ENCODE results near the gene CXCL8. TPM values are rescaled to one million over a fixed set of nuclear protein-coding genes. Genes with fewer than 3 reads are reported as not detected.
"Not testable (repeated sequence)": the region's sequence is repeated elsewhere in the genome, so short reads cannot be mapped to it uniquely, and the experiment has no call there.

CXCL8 gene
- polyA plus RNA-seq (ENCODE audit: insufficient read length in 4 of 4), result 1 to 10 TPM in 1 of 4 donors, under 1 TPM in 3; 0.30 to 1.1 (median 0.60) TPM

DNA sequence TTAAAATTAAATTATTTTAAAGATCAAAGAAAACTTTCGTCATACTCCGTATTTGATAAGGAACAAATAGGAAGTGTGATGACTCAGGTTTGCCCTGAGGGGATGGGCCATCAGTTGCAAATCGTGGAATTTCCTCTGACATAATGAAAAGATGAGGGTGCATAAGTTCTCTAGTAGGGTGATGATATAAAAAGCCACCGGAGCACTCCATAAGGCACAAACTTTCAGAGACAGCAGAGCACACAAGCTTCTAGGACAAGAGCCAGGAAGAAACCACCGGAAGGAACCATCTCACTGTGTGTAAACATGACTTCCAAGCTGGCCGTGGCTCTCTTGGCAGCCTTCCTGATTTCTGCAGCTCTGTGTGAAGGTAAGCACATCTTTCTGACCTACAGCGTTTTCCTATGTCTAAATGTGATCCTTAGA, at the start of gene CXCL8:
TSS of gene CXCL8 (plus strand) at position 217 of the 426 bp plus-strand sequence. CDS start at position 307, 90 bp downstream.
- no peak for DNase-seq (ENCODE audit: low read depth in 4 of 4, low spot score in 3 of 4)

DNA sequence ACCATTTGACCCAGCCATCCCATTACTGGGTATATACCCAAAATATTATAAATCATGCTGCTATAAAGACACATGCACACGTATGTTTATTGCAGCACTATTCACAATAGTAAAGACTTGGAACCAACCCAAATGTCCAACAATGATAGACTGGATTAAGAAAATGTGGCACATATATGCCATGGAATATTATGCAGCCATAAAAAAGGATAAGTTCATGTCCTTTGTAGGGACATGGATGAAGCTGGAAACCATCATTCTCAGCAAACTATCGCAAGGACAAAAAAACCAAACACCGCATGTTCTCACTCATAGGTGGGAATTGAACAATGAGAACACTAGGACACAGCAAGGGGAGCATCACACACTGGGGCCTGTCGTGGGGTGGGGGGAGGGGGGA, 49.2 kb upstream of the CXCL8 start:
- not testable (repeated sequence) for DNase-seq (ENCODE audit: low read depth in 4 of 4, low spot score in 3 of 4)

DNA sequence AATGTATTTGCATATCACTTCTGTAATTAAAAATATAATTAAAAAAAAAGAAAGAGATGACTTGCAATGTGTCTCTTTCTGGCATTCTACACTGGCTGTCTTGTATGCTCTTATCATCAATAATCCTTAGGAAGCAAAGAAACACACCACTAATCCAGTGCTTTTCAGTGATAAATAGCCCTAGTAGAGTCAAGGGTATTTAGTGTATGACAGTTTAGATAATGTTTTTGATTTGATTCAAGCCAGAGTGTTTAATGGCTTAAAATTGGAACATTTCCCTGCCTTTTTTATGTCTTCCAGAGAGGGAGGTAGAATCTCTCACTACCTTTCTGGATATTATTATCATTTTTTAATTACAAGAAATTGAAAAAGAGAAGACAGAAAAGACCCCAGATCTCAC, 48.6 kb upstream of the CXCL8 start:
- no peak for DNase-seq (ENCODE audit: low read depth in 4 of 4, low spot score in 3 of 4)

DNA sequence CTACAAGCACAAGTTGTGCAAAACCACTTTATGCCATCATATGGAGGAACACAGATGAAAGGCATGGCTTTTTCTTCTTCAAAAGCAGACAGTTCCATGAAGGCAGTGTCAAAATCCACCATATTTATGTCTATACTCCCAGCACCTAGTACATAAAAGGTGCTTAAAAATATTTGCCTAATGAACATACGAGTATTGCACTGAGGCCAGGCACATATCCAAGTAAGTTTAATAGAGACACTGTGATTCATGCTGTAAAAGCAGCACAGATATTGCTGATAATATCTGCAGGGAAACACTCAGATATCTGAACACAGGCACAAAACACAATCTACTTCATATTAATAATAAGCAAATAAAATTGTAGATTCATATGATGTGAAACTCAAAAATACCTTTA, 48.1 kb upstream of the CXCL8 start:
- DNase-seq (ENCODE audit: low read depth in 4 of 4, low spot score in 3 of 4), result no peak

DNA sequence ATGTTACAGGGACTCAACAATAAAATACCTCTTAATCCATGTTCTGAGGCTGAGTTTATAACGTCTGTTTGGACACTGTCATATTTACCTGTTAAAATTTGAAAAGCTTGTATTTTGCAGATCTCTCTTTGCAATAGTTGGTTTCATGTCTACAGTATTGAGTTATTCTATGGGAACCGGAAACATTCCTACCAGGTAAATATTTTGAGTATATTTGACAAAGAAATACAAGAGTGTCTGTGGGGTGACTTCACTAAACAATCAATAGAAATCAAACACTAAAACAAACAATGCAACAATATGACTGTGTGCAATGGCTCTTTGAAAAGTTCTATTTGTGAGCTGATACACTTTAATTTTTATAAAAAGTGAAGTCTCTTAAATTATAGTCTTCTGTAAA, 47.7 kb upstream of the CXCL8 start:
- no peak for DNase-seq (ENCODE audit: low read depth in 4 of 4, low spot score in 3 of 4)

DNA sequence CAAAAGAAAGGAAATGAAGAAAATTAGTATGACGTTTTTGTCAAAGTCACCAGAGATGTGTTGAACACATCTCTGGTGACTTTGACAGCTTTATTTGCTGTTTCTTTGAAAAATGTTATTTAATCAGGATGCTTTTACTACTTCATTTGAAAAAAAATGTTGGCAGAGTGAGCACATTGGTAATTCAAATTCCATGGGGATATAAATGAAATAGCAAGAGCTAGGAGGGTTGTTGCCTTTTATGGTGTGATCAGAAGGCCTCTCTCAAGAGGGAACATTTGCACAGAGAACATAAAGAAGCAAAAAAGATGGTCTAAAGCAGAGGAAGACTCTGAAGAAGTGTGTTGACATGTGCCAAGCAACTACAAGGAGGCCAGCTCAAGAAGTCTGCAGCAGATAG, 46.6 kb upstream of the CXCL8 start:
- no peak for DNase-seq (ENCODE audit: low read depth in 4 of 4, low spot score in 3 of 4)

DNA sequence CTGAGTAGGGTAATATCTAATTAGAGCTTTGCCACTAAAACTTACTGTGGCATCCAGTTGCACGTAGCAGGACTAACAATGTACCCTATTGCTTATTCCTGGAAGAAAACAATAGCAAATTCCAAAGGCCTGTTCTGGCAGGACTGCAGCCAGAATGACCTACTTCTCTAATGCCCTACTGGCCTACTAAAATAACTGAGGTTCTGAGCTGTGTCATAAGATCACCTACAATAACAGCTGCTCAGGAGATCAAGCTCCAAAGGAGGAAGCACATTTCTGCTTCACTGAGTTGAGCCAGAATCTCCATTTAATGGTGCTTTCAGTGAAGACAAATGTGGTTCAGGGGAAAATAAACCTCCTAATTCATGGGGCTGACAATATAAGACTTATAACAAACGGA, 42.2 kb upstream of the CXCL8 start:
- DNase-seq (ENCODE audit: low read depth in 4 of 4, low spot score in 3 of 4), result peak; percentile 9 to 40 (median 19)

DNA sequence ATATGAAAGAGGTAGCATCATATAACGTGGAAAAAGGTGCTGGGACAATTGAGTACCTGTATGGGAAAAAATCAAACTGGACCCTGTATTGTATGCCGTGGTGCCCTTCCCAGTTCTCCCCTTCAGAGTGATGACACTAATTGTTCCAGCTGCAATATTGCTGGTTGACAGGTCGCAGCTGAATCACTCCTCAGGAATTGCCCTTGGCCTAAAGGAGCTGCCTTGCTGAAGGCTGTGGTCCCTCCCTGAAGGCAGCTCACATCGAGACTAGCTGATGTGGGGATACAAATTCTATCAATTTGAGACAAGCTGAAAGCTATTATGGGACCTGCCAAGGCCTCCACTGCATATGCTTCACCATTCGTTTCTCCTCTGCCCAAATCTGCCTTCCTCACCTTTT, 39.3 kb upstream of the CXCL8 start:
- DNase-seq (ENCODE audit: low read depth in 4 of 4, low spot score in 3 of 4), result no peak

DNA sequence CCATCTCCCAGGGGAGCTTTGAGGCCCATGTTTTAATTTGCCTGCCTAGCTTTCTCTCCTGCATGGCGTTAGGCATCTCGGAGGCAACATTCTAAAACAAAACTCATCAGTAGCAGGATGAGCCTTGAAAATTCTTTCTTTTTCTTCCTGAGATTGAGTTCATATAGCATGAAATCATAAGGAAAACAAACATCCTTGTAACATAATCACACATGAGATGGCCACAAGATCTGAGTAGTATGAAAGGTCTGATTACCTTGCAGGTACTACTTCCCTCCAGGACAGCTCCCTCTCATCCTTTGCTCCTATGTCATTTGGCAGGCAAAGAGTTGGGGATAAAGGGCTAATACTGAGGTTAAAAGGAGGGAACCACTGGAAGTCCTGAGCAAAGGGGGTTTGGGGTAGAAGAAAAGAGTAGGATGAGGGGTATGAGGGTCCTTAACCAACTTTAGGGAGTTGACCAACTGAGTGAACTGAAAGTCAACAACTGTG, 37.5 kb upstream of the CXCL8 start:
- DNase-seq (ENCODE audit: low read depth in 4 of 4, low spot score in 3 of 4), result no peak

DNA sequence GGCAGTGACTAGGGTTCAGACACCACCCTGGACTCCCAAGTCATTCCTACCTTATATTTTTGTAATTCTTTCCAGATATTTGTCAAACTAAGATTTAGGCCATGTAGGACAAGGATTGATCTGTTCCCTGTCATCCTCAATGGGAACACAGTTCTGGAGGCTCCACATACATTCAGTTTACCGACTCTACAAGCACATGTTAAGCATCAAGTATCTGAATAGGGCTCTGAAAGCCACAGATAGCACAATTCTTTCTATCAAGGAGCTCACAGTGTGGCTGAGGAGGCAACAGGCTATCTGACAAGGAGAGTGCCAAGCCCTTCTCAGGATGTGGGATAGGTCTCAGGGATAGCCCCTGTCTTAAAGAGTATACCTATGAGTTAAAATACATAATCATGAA, 37.0 kb upstream of the CXCL8 start:
- no peak for DNase-seq (ENCODE audit: low read depth in 4 of 4, low spot score in 3 of 4)

DNA sequence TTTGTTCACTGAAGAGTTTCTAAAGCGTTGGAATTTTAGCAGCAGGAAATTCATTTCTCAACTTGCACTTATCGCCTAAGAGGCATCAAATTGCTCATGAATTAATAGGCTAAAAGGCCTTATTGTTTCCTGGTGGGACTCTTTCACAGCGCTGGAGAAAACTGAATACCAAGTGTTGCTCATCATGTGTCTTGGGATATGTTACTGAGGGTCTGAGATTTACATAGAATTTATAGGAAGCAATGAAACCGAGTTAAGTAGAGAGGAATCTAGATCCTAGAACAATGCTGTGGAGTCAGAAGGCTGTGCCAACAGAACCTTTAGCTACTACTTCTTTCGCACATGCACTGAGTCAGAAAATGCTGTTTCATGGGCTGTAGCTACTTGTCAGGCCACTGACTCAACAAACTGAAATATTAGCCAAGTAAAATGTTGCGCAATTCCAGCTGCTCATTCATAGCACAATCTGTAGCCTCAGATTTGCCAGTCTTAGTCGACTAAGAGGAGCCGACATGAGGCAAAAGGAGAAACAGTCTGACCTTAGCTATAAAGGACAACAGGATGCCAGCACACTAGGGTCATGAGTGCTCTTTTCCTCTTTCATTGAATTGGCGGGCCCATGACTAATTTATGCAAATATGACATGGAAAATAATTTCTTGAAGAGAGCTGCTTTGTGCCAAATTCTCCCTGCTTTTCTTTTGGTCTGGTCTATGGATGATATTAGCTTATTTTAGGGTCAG, 35.9 kb upstream of the CXCL8 start:
- DNase-seq (ENCODE audit: low read depth in 4 of 4, low spot score in 3 of 4), result no peak

DNA sequence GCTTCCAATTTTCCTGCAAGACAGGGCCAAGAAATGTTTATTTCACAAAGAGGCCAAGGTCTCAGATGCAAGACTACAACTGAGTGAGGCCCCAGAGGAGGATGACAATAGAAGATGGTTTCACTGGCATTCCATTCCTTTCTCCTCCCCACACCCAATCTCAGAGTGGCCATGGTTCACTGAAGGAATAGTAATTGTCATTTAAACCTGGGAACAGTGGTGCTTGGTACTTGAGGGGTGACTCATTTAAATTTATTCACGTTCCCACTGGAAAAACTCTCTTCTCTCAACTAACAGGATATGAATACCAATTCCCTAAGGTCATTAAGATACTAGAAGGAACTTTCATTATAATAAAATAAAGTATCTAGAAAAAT, 35.3 kb upstream of the CXCL8 start:
- no peak for DNase-seq (ENCODE audit: low read depth in 4 of 4, low spot score in 3 of 4)

DNA sequence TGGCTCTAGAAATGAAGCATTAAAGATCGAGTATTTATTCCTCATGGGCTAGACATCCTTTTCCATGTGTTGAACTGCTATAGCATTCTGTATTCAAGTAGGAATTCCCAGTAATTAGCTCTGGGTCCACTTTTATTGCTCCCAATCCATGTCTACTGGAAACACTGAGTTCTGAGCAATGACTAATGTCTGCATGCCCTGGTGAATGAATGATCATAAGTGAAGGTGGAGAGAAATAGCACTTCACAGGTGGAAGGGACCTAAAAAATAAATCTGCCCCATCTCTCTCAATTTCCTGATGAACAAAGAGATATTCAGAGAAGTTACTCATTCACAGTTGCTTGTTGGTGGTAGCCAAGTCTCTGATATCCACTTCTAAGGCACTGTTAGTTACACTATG, 34.6 kb upstream of the CXCL8 start:
- DNase-seq (ENCODE audit: low read depth in 4 of 4, low spot score in 3 of 4), result no peak

DNA sequence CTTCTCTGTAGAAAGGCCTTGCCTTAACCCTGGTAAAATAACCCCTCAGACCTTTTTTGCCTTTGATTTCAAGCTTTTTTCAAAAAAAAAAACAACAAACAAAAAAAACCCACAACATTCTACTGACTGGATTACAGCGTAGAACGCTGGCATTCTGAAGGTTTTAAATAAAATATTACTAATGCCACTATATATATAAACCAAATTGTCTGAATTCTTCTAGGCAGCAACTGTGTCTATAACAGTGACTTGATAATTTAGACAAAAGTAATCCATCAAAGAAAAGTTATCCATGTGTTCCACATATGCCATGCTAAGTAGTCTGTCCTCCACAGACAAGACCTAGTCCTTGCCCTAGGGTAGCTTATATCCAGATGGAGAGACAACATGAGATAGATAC, 33.6 kb upstream of the CXCL8 start:
- DNase-seq (ENCODE audit: low read depth in 4 of 4, low spot score in 3 of 4), result no peak

DNA sequence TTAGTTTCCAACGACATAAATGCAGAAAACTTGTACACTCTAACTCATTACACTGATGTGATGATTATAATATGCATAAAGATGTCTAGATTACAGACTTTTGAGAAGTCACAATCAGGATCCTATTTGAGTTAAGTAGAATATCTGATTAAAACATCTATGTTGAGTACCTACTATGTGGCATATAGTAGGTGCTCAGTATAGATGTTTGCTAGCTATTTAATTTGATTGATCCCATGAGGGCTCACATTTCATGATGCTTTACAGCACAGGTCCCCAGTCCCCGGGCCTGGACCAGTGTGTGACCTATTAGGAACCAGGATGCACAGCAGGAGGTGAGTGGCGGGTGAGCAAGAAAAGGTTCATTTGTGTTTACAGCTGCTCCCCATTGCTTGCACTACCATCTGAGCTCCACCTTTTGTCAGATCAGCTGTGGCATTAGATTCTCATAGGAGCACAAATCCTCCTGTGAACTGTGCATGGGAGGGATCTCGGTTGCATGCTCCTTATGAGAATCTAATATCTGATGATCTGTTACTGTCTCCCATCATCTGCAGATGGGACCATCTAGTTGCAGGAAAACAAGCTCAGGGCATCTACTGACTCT, 33.0 kb upstream of the CXCL8 start:
- no peak for DNase-seq (ENCODE audit: low read depth in 4 of 4, low spot score in 3 of 4)

DNA sequence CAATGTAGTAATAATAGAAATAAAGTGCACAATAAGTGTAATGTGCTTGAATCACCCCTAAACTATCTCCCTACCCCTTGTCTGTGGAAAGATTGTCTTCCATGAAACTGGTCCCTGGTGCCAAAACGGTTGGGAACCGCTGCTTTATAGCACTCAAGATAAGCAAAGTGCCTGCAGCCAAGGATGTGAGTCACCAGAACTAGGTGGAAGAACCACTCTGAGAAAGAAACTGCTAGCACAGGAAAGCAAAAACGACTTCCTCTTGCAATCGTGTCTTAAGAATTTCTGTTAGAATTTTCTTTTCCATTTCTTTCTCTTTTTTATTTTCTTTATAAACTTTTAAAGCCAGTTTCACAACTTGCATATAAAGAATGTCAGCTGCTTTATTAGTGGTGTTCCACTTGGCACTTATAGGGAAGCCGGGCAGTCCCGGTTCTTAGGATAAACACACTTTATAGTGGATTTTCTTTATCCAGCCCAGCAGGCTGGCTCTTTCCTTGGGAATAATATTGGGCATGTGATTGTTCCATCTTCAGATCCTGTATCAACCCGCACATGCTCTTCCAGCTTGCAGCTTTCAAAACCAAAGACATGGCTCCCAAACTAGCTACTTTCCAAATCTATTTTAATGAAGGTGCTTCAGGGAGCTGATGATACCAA, 32.3 kb upstream of the CXCL8 start:
- no peak for DNase-seq (ENCODE audit: low read depth in 4 of 4, low spot score in 3 of 4)

DNA sequence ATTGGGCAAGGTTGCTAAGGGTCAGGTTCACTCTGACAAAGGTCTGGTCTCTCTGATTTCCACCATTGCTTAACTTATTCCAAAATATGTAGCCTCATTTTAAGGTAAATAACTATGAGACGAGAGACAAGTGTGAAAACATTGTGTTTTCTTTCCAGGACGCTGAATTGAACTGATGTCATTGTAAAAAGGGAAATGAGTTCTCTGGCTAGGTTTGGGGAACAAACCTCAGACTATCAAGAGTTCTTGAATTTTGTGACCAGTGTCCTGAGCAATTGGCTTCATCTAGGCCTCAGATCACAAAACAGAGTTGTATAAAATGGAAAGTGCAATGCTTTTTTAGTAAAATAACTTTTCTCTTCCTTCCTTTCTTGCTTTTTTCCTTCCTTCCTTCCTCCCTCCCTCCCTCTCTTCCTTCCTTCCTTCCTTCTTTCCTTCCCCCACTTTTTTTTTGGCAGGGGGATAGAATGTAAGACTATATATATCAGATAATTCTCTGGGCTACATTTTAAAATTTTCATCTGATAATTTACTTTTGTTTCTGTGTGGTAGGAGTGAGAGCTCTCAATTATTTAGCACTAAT, 30.8 kb upstream of the CXCL8 start:
- DNase-seq (ENCODE audit: low read depth in 4 of 4, low spot score in 3 of 4), result no peak

DNA sequence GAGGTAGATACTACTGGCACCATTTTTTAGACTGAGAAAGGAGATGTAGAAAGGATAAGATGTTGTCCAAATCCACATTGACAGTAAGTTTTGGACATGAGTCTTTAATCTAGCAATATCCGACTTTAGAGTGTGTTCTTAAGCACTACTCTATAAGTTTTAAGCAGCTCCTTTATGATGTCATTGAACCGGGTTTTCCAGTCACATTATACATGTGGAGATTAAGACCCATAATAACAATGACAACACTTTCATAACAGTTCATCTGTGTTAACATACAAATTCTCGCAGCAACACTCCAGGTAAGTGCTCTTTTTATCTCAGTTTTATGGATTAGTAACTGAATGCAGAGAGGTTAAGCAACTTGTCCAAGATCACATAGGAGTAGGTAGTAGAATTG, 30.3 kb upstream of the CXCL8 start:
- DNase-seq (ENCODE audit: low read depth in 4 of 4, low spot score in 3 of 4), result no peak

DNA sequence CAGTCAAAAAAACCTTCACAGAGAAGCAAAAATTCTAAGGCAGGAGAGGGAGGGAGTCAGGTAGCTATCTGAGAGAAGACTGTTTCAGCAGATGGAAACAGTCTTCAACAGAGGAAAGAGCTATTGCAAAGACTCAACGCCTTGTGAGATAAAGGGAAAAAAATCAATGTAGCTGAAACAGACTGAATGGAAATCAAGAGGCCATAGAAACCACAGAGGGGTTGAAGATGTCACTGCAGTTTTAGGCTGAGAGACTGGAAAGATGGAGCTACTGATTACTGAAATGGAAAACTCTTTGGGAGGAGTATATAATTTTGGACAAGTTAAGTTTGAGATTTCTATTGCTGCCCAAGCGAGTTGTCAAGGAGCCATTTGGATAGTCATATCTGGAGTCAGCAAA, 28.4 kb upstream of the CXCL8 start:
- no peak for DNase-seq (ENCODE audit: low read depth in 4 of 4, low spot score in 3 of 4)

DNA sequence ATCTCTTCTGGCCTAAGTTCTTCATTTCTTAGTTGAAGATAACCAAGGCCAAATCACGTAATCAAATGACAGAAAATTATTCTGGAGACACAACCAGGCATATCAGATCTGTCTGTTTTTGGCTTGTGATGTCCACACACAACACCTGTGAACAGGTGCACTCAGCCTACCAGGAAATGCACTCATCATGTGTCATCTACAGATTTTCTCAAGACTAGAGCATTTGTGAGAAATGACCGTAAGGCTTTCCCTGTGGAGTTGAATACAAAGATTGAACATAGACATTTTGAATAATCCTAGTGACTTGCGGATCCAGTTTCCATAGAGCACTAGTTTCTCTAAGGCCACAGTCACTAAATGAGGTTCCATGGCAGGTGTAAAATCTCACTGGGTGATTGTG, 26.7 kb upstream of the CXCL8 start:
- DNase-seq (ENCODE audit: low read depth in 4 of 4, low spot score in 3 of 4), result no peak

DNA sequence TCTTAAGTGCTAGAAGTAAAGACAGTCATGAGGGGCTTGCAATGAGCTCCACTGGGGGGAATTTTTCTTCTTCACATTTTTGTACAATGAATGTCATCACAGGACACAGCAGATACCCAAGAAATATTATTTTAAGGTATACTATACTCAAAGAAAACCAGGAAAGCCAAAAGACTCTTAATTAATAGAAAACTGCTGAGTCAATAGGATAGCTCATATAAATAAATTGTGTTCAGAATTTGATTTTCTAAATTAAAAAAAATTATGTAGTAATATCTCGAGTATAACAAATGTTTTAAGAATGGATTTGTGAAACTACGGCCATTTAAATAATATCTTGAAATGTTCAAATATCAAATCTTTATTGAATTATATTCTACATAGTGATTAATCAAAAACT, 25.7 kb upstream of the CXCL8 start:
- no peak for DNase-seq (ENCODE audit: low read depth in 4 of 4, low spot score in 3 of 4)

All from right renal pelvis (tissue), 4 donors.